ENCODE data around the gene SLC15A4.

DNA sequence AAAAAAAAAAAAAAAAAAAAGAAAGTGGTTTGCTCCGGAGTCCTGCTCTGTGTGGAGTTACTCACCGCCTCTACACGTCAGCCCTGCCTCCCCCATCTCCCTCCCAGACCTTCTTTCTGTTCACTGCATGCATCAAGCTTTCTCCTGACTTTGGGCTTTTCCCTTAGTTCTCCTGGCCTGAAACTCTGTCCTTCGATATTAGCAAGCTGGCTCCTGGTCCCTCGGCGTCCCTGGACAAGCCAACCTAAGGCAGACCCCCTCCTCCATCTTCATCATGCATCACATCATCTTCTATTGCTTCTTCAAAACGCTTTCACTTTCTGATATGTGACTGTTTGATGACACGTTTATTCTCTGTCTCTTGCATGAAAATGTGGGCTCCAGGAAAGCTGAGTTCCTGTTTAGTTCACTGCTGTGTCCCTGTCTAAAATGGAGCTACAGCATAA is 40.6 kb downstream of the SLC15A4 start:
- TF ChIP-seq POLR2AphosphoS5 (IDR thresholded peaks at IDR 0.05) = no peak
- no peak for TF ChIP-seq EP300 (IDR thresholded peaks at IDR 0.05)
